22Rv1 (cell line): ENCODE measurements around the gene RABGAP1L.

Source experiments
- ZFX ChIP-seq: fragments of 450-650 bp; IDR thresholded peaks from 2 replicates; pipeline ENCODE4 v1.6.1; 2017; ENCODE audit warnings: antibody characterized with exemption, borderline replicate concordance
- TF ChIP-seq, protein P1 (sequence below): fragments of 450-650 bp; IDR thresholded peaks from 2 replicates; pipeline ENCODE4 v1.5.1; 2017; ENCODE audit warnings: mild to moderate bottlenecking

DNA sequence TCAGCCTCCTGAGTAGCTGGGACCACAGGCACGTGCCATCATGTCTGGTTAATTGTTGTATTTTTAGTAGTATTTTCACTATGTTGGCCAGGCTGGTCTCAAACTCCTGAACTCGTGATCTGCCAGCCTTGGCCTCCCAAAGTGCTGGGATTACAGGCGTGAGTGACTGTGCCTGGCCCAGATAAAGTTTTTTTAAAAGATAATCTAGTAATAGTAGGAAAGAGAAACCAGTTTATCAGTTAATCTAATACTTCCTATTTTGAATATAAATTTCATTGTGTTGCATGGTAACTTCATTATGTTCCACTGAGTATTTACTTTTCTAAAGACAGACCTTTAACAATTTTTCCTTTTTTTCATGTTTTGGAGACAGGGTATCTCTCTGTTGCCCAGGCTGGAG lies 10.0 kb downstream of the RABGAP1L start:
- TF ChIP-seq, protein P1, sequence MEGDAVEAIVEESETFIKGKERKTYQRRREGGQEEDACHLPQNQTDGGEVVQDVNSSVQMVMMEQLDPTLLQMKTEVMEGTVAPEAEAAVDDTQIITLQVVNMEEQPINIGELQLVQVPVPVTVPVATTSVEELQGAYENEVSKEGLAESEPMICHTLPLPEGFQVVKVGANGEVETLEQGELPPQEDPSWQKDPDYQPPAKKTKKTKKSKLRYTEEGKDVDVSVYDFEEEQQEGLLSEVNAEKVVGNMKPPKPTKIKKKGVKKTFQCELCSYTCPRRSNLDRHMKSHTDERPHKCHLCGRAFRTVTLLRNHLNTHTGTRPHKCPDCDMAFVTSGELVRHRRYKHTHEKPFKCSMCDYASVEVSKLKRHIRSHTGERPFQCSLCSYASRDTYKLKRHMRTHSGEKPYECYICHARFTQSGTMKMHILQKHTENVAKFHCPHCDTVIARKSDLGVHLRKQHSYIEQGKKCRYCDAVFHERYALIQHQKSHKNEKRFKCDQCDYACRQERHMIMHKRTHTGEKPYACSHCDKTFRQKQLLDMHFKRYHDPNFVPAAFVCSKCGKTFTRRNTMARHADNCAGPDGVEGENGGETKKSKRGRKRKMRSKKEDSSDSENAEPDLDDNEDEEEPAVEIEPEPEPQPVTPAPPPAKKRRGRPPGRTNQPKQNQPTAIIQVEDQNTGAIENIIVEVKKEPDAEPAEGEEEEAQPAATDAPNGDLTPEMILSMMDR, result no peak
- TF ChIP-seq ZFX, result no peak
